Measurements from ENCODE around the gene PTHLH.

Gene PTHLH

DNA sequence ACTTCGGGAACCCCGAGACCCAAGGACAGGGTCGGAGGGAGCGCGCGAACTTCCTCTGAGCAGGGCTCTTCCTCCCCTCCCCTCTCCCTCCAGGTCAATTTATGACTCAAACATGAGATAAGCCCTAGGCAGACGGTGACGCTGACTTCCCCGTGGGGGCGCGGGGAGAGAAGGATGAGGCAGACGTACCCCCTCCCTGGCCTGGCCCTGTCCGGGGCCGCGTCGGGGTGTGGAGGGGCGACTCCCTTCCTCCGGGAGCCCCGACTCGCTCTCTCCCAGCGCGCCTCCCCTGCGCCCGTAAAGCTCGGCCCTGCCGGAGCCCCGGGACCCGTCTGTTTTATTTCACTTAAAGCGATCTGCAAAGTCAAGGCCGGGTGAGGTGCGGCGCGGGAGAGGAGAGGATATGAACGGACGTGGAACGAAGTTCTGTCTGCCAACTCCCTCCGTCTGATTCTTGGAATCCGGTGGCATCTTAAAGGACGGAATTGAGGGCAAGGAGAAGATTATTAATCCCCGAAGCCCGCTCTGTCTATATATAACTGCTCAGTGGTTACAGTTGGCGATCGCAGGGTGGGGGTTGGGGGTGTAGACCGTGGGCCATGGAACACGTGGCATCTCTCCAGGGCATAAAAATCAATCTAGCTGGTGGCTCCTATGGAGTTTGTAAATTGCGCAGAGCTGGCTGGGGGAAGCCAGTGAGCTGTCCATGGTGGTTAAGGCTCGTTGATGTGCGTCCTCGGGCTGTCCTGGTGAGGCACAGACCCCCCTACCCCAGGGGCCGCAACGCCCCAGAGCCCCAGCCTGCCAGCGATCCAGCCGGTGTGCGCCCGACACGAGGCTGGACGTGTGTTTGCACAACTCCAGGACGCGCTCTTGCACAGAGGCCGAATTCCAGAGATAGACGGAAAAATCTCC, 2.9 kb upstream of the PTHLH start:
- Histone ChIP-seq H3K27me3 (ENCODE audit: control insufficient read depth, insufficient read depth, low read length) (peaks cover 47% of the 10 kb centered on the region), H3K27ac (ENCODE audit: low read length) (no peak overlapping the region), H3K4me3 (ENCODE audit: low read length) (peak overlapping the region; percentile 25; the same call in 1 of the 2 replicates), H3K36me3 (ENCODE audit: control insufficient read depth, insufficient read depth, low read length) (no peaks in the 10 kb centered on the region), H3K9me3 (ENCODE audit: control insufficient read depth, insufficient read depth, low read length) (no peaks in the 10 kb centered on the region), H3K4me1 (ENCODE audit: control insufficient read depth, insufficient read depth, low read length) (peaks cover 2% of the 10 kb centered on the region; the same call in 1 of the 2 replicates)
- no CpG with 5 or more reads among the region's 61 CpGs for WGBS (ENCODE audit: insufficient coverage, insufficient read length)
- no peak for DNase-seq (ENCODE audit: low read depth, low spot score)

GRCh38 chr12:27974735-27975221, 2.2 kb upstream of the PTHLH start:
- Histone ChIP-seq H3K36me3 (ENCODE audit: control insufficient read depth, insufficient read depth, low read length) (no peaks in the 10 kb centered on the region), H3K9me3 (ENCODE audit: control insufficient read depth, insufficient read depth, low read length) (no peaks in the 10 kb centered on the region), H3K27me3 (ENCODE audit: control insufficient read depth, insufficient read depth, low read length) (peaks cover 49% of the 10 kb centered on the region), H3K4me1 (ENCODE audit: control insufficient read depth, insufficient read depth, low read length) (peaks cover 2% of the 10 kb centered on the region; the same call in 1 of the 2 replicates), H3K27ac (ENCODE audit: low read length) (no peak overlapping the region), H3K4me3 (ENCODE audit: low read length) (peak overlapping the region; percentile 25; the same call in 1 of the 2 replicates)
- no peak for DNase-seq (ENCODE audit: low read depth, low spot score)
- no CpG with 5 or more reads among the region's 26 CpGs for WGBS (ENCODE audit: insufficient coverage, insufficient read length)

GRCh38 chr12:27973487-27973890, 956 bp upstream of the PTHLH start:
- Histone ChIP-seq H3K9me3 (ENCODE audit: control insufficient read depth, insufficient read depth, low read length) (no peaks in the 10 kb centered on the region), H3K4me3 (ENCODE audit: low read length) (no peak overlapping the region), H3K36me3 (ENCODE audit: control insufficient read depth, insufficient read depth, low read length) (no peaks in the 10 kb centered on the region), H3K4me1 (ENCODE audit: control insufficient read depth, insufficient read depth, low read length) (peaks cover 2% of the 10 kb centered on the region; the same call in 1 of the 2 replicates), H3K27ac (ENCODE audit: low read length) (no peak overlapping the region), H3K27me3 (ENCODE audit: control insufficient read depth, insufficient read depth, low read length) (peaks cover 57% of the 10 kb centered on the region)
- no peak for DNase-seq (ENCODE audit: low read depth, low spot score)
- WGBS (ENCODE audit: insufficient coverage, insufficient read length), result 100% methylated on average over 1 of the region's 4 CpGs

- Histone ChIP-seq H3K9me3 (ENCODE audit: control insufficient read depth, insufficient read depth, low read length) (no peaks in the 10 kb centered on the region), H3K4me1 (ENCODE audit: control insufficient read depth, insufficient read depth, low read length) (peaks cover 2% of the 10 kb centered on the region; the same call in 1 of the 2 replicates), H3K27ac (ENCODE audit: low read length) (no peak overlapping the region), H3K27me3 (ENCODE audit: control insufficient read depth, insufficient read depth, low read length) (peaks cover 64% of the 10 kb centered on the region), H3K4me3 (ENCODE audit: low read length) (no peak overlapping the region), H3K36me3 (ENCODE audit: control insufficient read depth, insufficient read depth, low read length) (no peaks in the 10 kb centered on the region)
- WGBS (ENCODE audit: insufficient coverage, insufficient read length), result no CpG with 5 or more reads among the region's 7 CpGs
- DNase-seq (ENCODE audit: low read depth, low spot score), result no peak
Observed at GRCh38 chr12:27971606-27972005, 927 bp downstream of the PTHLH start.

- H3K27ac ChIP-seq (ENCODE audit: low read length), result no peak overlapping the region
- no peak for DNase-seq (ENCODE audit: low read depth, low spot score)
- no peaks in the 10 kb centered on the region for H3K36me3 ChIP-seq (ENCODE audit: control insufficient read depth, insufficient read depth, low read length)
- peaks cover 2% of the 10 kb centered on the region; the same call in 1 of the 2 replicates for H3K4me1 ChIP-seq (ENCODE audit: control insufficient read depth, insufficient read depth, low read length)
- H3K4me3 ChIP-seq (ENCODE audit: low read length), result no peak overlapping the region; the same call in 1 of the 2 replicates
- H3K9me3 ChIP-seq (ENCODE audit: control insufficient read depth, insufficient read depth, low read length), result no peaks in the 10 kb centered on the region
- no CpG with 5 or more reads among the region's 11 CpGs for WGBS (ENCODE audit: insufficient coverage, insufficient read length)
- peaks cover 61% of the 10 kb centered on the region for H3K27me3 ChIP-seq (ENCODE audit: control insufficient read depth, insufficient read depth, low read length)
Observed at GRCh38 chr12:27971121-27971489, 1.4 kb downstream of the PTHLH start.

DNA sequence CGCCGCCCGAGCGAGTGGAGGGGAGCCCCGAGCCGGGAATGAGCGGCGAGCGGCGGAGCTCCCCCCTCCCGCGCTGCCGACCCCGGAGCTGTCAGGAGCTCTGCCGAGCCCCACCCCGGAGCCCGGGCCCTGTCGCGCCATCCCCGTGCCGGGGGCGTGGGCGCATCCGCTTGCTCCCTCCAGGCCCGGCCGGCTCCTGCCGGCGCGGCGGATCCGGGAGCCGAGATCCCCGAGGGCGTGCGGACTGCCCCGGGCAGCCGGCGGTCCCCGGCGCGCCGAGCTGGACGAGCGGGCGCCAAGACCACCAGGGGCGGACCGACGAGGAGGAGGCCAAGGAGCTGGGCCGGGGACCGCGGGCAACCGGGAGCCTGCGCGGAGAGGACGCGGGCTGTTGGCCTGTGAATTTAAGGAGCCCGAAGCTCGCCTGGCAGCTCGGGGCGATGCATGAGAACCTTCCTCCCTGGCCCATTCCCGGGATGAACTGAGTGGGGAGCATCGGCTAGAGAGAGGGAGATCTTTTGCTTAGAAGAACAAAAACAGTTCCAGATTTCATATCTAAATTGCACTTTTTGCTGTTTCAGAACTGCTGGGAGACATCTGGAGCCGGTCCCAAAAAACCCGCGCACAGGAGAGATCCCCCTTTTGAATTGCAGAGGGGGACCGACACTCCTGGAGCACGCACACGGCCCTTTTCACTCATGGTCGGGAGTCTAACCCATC, 2.0 kb downstream of the PTHLH start:
- no CpG with 5 or more reads among the region's 69 CpGs for WGBS (ENCODE audit: insufficient coverage, insufficient read length)
- Histone ChIP-seq H3K9me3 (ENCODE audit: control insufficient read depth, insufficient read depth, low read length) (no peaks in the 10 kb centered on the region), H3K27me3 (ENCODE audit: control insufficient read depth, insufficient read depth, low read length) (peaks cover 57% of the 10 kb centered on the region), H3K4me3 (ENCODE audit: low read length) (peak overlapping the region; percentile 39; the same call in 1 of the 2 replicates), H3K4me1 (ENCODE audit: control insufficient read depth, insufficient read depth, low read length) (peaks cover 2% of the 10 kb centered on the region; the same call in 1 of the 2 replicates), H3K36me3 (ENCODE audit: control insufficient read depth, insufficient read depth, low read length) (no peaks in the 10 kb centered on the region), H3K27ac (ENCODE audit: low read length) (no peak overlapping the region)
- DNase-seq (ENCODE audit: low read depth, low spot score), result no peak

- H3K9me3 ChIP-seq (ENCODE audit: control insufficient read depth, insufficient read depth, low read length), result no peaks in the 10 kb centered on the region
- H3K36me3 ChIP-seq (ENCODE audit: control insufficient read depth, insufficient read depth, low read length), result no peaks in the 10 kb centered on the region
- no peak overlapping the region for H3K27ac ChIP-seq (ENCODE audit: low read length)
- no peak for DNase-seq (ENCODE audit: low read depth, low spot score)
- WGBS (ENCODE audit: insufficient coverage, insufficient read length), result no CpG with 5 or more reads among the region's 55 CpGs
- peaks cover 2% of the 10 kb centered on the region; the same call in 1 of the 2 replicates for H3K4me1 ChIP-seq (ENCODE audit: control insufficient read depth, insufficient read depth, low read length)
- H3K4me3 ChIP-seq (ENCODE audit: low read length), result peak overlapping the region; percentile 14; the same call in 1 of the 2 replicates
- H3K27me3 ChIP-seq (ENCODE audit: control insufficient read depth, insufficient read depth, low read length), result peaks cover 49% of the 10 kb centered on the region
Observed at GRCh38 chr12:27969624-27970400, 2.7 kb downstream of the PTHLH start.

DNA sequence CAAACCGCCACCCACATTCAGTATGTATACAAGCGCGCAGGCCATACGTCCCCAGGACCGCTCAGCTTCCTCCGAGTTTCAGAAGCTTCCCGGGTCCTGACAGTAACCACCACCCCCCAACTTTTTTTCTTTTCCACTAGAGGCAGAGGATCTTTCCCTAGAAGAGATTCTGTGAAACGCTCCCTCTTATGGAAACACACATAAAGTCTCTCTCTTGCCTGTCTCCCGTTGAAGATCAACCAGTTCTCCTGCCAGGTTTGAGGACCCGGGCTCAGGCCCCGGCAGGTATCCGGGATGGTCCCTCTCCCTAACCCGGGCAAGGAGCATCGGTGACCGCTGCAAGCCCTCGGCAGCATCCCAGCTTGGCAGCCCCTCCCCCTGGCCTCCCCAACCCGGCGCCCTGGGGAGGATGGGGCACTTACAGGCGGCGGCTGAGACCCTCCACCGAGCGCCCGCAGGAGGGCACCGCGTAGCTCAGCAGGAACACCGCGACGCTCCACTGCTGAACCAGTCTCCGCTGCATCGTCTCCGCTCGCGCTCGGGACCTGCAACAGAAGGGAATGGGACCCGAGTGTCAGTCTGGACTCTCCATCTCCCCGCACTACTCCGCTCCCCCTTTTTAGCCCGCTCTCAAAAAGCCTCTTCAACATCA, 3.4 kb downstream of the PTHLH start:
- no peak for DNase-seq (ENCODE audit: low read depth, low spot score)
- H3K27ac ChIP-seq (ENCODE audit: low read length), result no peak overlapping the region

DNA sequence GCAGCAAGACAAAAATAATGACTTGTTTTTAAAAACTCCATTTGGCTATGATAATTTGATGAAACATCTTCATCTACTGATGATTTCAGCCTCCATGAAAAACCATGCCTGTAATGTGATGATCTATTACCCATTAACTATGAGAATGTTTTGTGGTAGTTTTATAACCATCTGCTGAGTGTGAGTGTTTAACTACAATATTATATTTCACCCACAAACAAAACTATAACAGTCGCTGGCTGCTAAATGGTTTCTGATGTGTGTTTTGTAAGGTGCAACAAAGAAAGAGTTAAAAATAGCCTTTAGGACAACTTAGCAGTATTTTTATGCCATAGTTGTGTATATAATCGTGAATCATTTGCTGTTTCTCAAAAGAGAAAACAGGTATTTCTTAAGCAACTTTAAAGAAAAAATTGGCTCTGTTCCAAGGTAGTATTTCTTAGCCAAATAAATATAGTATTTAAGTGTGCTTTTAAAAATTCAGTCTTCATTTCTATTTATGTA, 4.9 kb downstream of the PTHLH start:
- Histone ChIP-seq H3K4me3 (ENCODE audit: low read length) (no peak overlapping the region), H3K36me3 (ENCODE audit: control insufficient read depth, insufficient read depth, low read length) (no peaks in the 10 kb centered on the region), H3K27me3 (ENCODE audit: control insufficient read depth, insufficient read depth, low read length) (peaks cover 31% of the 10 kb centered on the region), H3K4me1 (ENCODE audit: control insufficient read depth, insufficient read depth, low read length) (no peaks in the 10 kb centered on the region), H3K9me3 (ENCODE audit: control insufficient read depth, insufficient read depth, low read length) (no peaks in the 10 kb centered on the region), H3K27ac (ENCODE audit: low read length) (no peak overlapping the region)
- no peak for DNase-seq (ENCODE audit: low read depth, low spot score)
- WGBS (ENCODE audit: insufficient coverage, insufficient read length), result no CpG with 5 or more reads among the region's 2 CpGs

More for the DNA sequence above, 3.4 kb downstream of the PTHLH start:
- WGBS (ENCODE audit: insufficient coverage, insufficient read length), result no CpG with 5 or more reads among the region's 38 CpGs
- H3K4me1 ChIP-seq (ENCODE audit: control insufficient read depth, insufficient read depth, low read length), result peaks cover 2% of the 10 kb centered on the region; the same call in 1 of the 2 replicates
- H3K27me3 ChIP-seq (ENCODE audit: control insufficient read depth, insufficient read depth, low read length), result peaks cover 42% of the 10 kb centered on the region
- peak overlapping the region; percentile 10; the same call in 1 of the 2 replicates for H3K4me3 ChIP-seq (ENCODE audit: low read length)
- no peaks in the 10 kb centered on the region for H3K36me3 ChIP-seq (ENCODE audit: control insufficient read depth, insufficient read depth, low read length)
- no peaks in the 10 kb centered on the region for H3K9me3 ChIP-seq (ENCODE audit: control insufficient read depth, insufficient read depth, low read length)

All from iPS DF 6.9 (cell line).